Stimulated activated effector memory CD8-positive, alpha-beta T cell treated with anti-CD3 and anti-CD28 coated beads, Interleukin-12 subunit alpha, Interleukin-12 subunit beta, amount 100 ng/mL, for 72 hours (primary cell): ENCODE data around the gene LOXL1.

Experiments
- ATAC-seq: fragments of 150-1000 bp; cut with Tn5 transposase; 2 replicates; pipeline ENCODE4 v1.10.0; 2021
- DNase-seq, 2 donors: peaks; one replicate each; pipeline ENCODE4 v3.0.0; 2021 to 2022; ENCODE audit warnings: low spot score in 2 of 2
- H3K27ac Mint-ChIP-seq: one replicate; pipeline ENCODE4 v1.8.0; 2022; ENCODE audit warnings: mild to moderate bottlenecking, mixed read lengths
- H3K36me3 Mint-ChIP-seq: one replicate; pipeline ENCODE4 v1.8.0; 2022; ENCODE audit warnings: mild to moderate bottlenecking, mixed read lengths
- H3K4me1 Mint-ChIP-seq: one replicate; pipeline ENCODE4 v1.8.0; 2022; ENCODE audit warnings: mixed read lengths
- H3K4me3 Mint-ChIP-seq: one replicate; pipeline ENCODE4 v1.8.0; 2022; ENCODE audit warnings: mild to moderate bottlenecking, mixed read lengths
- H3K9me3 Mint-ChIP-seq: one replicate; pipeline ENCODE4 v1.8.0; 2022; ENCODE audit warnings: mixed read lengths

The LOXL1 gene

DNA sequence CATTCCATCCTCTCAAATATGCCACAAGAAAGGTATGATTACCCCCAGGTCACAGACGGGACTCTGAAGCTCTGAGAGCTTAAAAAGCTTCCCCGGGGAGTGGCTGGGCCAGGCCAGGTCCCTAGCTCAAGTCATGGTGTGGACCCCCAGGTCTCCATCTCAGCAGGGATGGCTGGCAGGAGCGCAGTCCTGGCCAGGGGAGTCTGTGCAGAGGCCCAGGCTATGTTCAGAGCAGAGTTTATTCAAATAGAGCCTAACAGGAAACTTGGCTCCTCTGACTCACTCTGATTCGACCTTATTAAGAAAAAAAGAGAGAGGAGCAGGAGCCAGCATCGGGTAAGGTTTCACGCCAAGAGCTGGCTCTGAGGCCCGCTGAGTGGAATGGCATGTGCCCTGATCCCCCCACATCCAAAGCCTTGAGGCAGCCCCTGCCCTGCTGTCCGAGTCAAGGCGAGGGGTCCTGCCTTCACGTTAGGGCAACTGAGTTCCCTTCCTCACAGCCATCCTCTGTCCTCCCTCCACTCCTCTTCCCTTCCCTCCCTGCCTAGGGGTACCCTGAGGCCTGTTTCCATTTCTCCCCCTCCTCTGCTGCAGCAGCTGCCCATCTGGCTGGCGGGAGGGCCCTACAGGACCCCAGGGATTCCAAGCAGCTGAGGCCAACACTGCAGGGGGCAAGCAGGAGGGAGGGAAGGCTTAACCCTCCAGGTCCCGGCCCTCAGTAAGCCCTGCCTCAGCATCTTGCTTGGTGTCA, 1.9 kb upstream of the LOXL1 start:
- Mint-ChIP-seq H3K4me3 (peak overlapping the region; percentile 67), H3K4me1 (peaks cover 61% of the 10 kb centered on the region), H3K36me3 (peaks cover under 1% of the 10 kb centered on the region), H3K9me3 (no peaks in the 10 kb centered on the region), H3K27ac (peak overlapping the region; percentile 95)
- ATAC-seq (peak; percentile 68), DNase-seq (peak in 1 of 2 donors; percentile 59)

GRCh38 chr15:73925848-73926218, 429 bp upstream of the LOXL1 start:
- H3K4me1 Mint-ChIP-seq, result peaks cover 67% of the 10 kb centered on the region
- peak overlapping the region; percentile 95 for H3K27ac Mint-ChIP-seq
- DNase-seq (no peak), ATAC-seq (no peak)
- no peaks in the 10 kb centered on the region for H3K9me3 Mint-ChIP-seq
- no peaks in the 10 kb centered on the region for H3K36me3 Mint-ChIP-seq
- peak overlapping the region; percentile 74 for H3K4me3 Mint-ChIP-seq

DNA sequence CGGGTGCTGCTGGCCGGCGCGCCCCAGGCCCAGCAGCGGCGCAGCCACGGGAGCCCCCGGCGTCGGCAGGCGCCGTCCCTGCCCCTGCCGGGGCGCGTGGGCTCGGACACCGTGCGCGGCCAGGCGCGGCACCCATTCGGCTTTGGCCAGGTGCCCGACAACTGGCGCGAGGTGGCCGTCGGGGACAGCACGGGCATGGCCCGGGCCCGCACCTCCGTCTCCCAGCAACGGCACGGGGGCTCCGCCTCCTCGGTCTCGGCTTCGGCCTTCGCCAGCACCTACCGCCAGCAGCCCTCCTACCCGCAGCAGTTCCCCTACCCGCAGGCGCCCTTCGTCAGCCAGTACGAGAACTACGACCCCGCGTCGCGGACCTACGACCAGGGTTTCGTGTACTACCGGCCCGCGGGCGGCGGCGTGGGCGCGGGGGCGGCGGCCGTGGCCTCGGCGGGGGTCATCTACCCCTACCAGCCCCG, 777 bp downstream of the LOXL1 start:
- peak; percentile 22 for ATAC-seq
- peak in 1 of 2 donors; percentile 76 for DNase-seq
- Mint-ChIP-seq H3K9me3 (no peaks in the 10 kb centered on the region), H3K36me3 (no peaks in the 10 kb centered on the region), H3K4me3 (peak overlapping the region; percentile 74), H3K4me1 (peaks cover 65% of the 10 kb centered on the region), H3K27ac (peak overlapping the region; percentile 60)

DNA sequence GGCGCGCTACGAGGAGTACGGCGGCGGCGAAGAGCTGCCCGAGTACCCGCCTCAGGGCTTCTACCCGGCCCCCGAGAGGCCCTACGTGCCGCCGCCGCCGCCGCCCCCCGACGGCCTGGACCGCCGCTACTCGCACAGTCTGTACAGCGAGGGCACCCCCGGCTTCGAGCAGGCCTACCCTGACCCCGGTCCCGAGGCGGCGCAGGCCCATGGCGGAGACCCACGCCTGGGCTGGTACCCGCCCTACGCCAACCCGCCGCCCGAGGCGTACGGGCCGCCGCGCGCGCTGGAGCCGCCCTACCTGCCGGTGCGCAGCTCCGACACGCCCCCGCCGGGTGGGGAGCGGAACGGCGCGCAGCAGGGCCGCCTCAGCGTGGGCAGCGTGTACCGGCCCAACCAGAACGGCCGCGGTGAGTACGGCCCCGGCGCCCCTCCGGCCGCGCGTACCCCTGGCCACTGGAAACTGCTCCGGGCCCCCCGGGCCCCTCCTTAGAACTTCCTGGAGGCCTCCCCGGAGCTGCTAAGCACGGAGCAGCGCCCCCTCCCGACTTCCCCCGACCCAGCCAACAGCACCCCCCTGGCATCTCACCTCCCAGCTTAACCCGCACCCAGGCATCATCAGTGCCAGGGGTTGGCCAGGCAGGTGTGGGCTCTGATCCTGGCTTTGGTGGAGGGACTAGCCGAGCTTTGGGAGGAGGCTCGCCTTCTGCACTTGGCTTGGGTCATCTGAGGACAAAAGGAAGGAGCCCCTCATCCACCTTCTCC, 1.4 kb downstream of the LOXL1 start:
- Mint-ChIP-seq H3K9me3 (no peaks in the 10 kb centered on the region), H3K36me3 (no peaks in the 10 kb centered on the region), H3K27ac (peak overlapping the region; percentile 60), H3K4me1 (peaks cover 61% of the 10 kb centered on the region), H3K4me3 (peak overlapping the region; percentile 74)
- ATAC-seq (peak; percentile 85), DNase-seq (peak; percentile 81 to 88)

DNA sequence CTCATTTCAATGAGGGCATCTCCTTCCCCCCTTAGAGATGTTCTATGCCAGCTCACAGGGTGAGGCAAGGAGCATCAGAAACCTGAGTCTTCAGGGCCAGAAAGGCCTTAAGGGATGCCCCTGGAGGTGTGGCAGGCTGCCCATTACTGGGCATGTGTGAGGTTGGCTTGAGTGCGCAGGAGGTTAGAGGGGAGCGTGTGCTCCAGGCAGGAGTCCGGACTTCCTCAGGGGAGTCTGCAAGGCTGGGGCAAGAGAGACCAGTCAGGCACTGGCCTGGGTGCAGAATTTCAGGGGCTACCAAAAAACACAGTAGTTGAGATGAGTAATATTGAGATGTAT, 1.9 kb downstream of the LOXL1 start:
- Mint-ChIP-seq H3K4me1 (peaks cover 57% of the 10 kb centered on the region), H3K27ac (peak overlapping the region; percentile 60), H3K9me3 (no peaks in the 10 kb centered on the region), H3K36me3 (no peaks in the 10 kb centered on the region), H3K4me3 (peak overlapping the region; percentile 74)
- no peak for ATAC-seq
- DNase-seq, result no peak

GRCh38 chr15:73928971-73929627, 2.8 kb downstream of the LOXL1 start:
- Mint-ChIP-seq H3K36me3 (no peaks in the 10 kb centered on the region), H3K27ac (no peak overlapping the region), H3K9me3 (no peaks in the 10 kb centered on the region), H3K4me3 (peak overlapping the region; percentile 74), H3K4me1 (peaks cover 48% of the 10 kb centered on the region)
- DNase-seq (no peak), ATAC-seq (no peak)

- Mint-ChIP-seq H3K9me3 (no peaks in the 10 kb centered on the region), H3K36me3 (no peaks in the 10 kb centered on the region), H3K27ac (peak overlapping the region; percentile 57), H3K4me1 (peaks cover 44% of the 10 kb centered on the region), H3K4me3 (no peak overlapping the region)
- ATAC-seq, result no peak
- no peak for DNase-seq
These were observed 4.1 kb downstream of the LOXL1 start for GRCh38 chr15:73930371-73930770.

DNA sequence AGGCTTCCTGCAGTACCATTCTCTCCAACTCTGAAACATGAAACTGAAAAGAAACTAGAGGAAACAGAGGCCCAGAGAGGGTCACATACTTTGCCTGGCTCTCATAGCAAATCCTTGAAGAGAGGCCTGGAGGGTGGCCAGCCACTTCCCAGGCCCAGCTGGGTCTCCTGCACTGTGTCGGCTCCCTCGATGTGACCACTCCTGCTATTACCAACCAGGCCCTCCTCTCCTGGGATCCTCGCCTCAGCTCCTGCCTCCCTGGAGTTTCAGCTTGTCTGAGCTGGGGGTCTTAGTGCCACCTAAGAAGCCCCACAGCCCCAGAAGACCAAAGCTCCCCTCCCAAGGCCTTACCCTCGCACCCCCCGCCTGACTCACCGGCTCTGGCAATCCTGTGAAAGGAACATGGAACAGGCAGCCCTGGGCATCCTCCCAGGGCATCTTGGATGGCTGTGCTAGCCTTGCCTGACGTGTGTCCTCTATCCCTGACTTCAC, 4.6 kb downstream of the LOXL1 start:
- DNase-seq (no peak), ATAC-seq (no peak)
- Mint-ChIP-seq H3K4me1 (peaks cover 40% of the 10 kb centered on the region), H3K4me3 (no peak overlapping the region), H3K9me3 (no peaks in the 10 kb centered on the region), H3K27ac (peak overlapping the region; percentile 57), H3K36me3 (no peaks in the 10 kb centered on the region)

DNA sequence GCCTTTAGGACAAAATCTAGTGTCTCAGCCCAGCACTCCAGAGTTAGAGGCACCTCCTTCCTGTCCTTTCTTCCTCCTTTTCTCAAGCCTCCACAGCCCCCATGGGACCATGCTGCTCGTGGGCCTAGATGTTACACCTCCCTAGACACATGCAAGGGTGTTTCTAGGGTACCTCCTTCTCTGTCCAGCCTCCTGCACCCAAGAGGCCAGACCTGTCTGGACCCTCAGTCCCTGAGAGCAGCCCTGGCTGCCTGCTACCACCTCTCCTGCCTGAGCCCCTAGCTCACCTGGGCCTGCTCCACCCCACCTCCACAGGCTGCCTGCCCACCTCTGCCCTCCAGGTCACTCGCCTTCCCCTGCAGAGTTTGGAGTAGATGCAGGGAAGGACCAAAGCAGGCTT, 5.2 kb downstream of the LOXL1 start:
- Mint-ChIP-seq H3K27ac (peak overlapping the region; percentile 57), H3K36me3 (no peaks in the 10 kb centered on the region)

GRCh38 chr15:73932381-73933191, 6.3 kb downstream of the LOXL1 start:
- H3K36me3 Mint-ChIP-seq, result no peaks in the 10 kb centered on the region
- no peak overlapping the region for H3K4me3 Mint-ChIP-seq
- H3K27ac Mint-ChIP-seq, result no peak overlapping the region
- H3K9me3 Mint-ChIP-seq, result no peaks in the 10 kb centered on the region
- DNase-seq, result no peak
- ATAC-seq, result no peak
- H3K4me1 Mint-ChIP-seq, result peaks cover 38% of the 10 kb centered on the region

More for the DNA sequence above, 5.2 kb downstream of the LOXL1 start:
- H3K4me1 Mint-ChIP-seq, result peaks cover 38% of the 10 kb centered on the region
- DNase-seq (no peak), ATAC-seq (no peak)
- no peaks in the 10 kb centered on the region for H3K9me3 Mint-ChIP-seq
- H3K4me3 Mint-ChIP-seq, result no peak overlapping the region

- no peaks in the 10 kb centered on the region for H3K36me3 Mint-ChIP-seq
- peaks cover 25% of the 10 kb centered on the region for H3K4me1 Mint-ChIP-seq
- DNase-seq (no peak), ATAC-seq (no peak)
- no peak overlapping the region for H3K4me3 Mint-ChIP-seq
- no peaks in the 10 kb centered on the region for H3K9me3 Mint-ChIP-seq
- no peak overlapping the region for H3K27ac Mint-ChIP-seq
These were observed 8.0 kb downstream of the LOXL1 start for GRCh38 chr15:73934281-73934680.

- Mint-ChIP-seq H3K4me1 (peaks cover 19% of the 10 kb centered on the region), H3K9me3 (no peaks in the 10 kb centered on the region), H3K4me3 (no peak overlapping the region), H3K36me3 (no peaks in the 10 kb centered on the region), H3K27ac (no peak overlapping the region)
- DNase-seq (no peak), ATAC-seq (no peak)
These were observed 9.3 kb downstream of the LOXL1 start for GRCh38 chr15:73935547-73935946.

DNA sequence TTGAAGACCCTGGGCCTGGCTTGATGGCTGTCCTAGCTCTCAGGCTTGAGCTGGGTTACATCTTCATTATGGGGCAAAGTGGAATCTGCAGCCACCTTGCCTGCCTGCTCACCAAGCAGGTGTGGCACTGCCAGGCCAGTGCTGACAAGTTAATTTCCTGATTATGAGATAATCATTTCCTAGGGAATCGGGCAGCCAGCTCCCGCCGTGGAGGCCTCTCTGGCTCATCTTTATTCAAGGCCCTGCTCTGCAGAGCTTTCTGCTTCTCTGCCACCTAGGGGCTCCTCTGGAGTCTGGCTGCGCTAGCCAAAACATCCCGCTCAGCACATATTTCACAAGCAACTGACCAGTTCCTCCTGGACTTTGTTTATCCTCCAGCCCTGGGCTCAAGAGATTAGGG, 9.9 kb downstream of the LOXL1 start:
- Mint-ChIP-seq H3K36me3 (no peaks in the 10 kb centered on the region), H3K9me3 (no peaks in the 10 kb centered on the region), H3K4me3 (no peak overlapping the region), H3K4me1 (peaks cover 18% of the 10 kb centered on the region), H3K27ac (no peak overlapping the region)
- ATAC-seq, result no peak
- no peak for DNase-seq

DNA sequence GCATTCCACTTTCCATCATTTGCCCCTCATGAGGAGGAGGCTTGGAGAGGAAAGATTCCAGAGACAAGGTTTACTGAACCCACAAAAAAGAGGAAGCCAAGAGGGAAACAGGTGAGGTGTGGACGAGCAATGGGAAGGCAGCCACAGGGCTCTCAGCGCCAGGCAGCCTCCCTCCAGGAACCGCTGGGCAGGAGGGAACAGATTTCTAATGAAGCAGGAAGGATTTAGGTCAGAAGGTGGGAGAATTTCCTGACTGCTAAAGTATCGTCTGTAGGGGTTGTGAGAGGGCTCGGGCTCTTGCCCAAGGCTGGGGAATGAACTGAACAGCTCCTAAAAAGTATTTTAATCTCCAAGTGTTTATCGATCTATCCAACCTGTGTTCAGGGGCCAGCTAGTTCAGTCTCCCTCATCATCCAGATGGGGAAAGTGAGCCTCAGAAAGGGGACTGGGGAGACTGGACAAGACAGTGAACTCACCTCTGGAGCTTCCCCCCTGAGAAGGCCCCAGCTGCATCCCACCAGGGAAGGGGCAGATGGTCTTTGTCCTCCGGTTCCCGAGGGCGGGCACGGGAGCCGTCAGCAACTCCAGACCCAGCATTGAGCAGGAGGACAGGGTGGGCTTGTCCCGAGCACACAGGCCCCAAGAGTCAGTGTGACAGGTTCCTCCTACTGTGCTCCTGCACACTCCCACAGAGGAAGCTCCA, 10.5 kb downstream of the LOXL1 start:
- DNase-seq (no peak), ATAC-seq (no peak)
- Mint-ChIP-seq H3K4me3 (no peak overlapping the region), H3K27ac (no peak overlapping the region), H3K36me3 (no peaks in the 10 kb centered on the region), H3K9me3 (no peaks in the 10 kb centered on the region), H3K4me1 (peaks cover 17% of the 10 kb centered on the region)
